T-helper 9 cell (primary cell): ENCODE data around the gene HNRNPLL.

Experiments
- DNase-seq: peaks from one replicate; pipeline ENCODE4 v3.0.0-alpha.2; 2020

Gene HNRNPLL

GRCh38 chr2:38591152-38591551 is 11.6 kb downstream of the HNRNPLL start:
- DNase-seq = no peak

- DNase-seq = no peak
Observed at GRCh38 chr2:38590053-38590452, 12.7 kb downstream of the HNRNPLL start.

GRCh38 chr2:38586931-38587330 is 15.8 kb downstream of the HNRNPLL start:
- DNase-seq = no peak

- DNase-seq = no peak
Observed at GRCh38 chr2:38584881-38585280, 17.8 kb downstream of the HNRNPLL start.

GRCh38 chr2:38583994-38584393 is 18.7 kb downstream of the HNRNPLL start:
- DNase-seq = no peak

- no peak for DNase-seq
Observed at GRCh38 chr2:38583524-38583923, 19.2 kb downstream of the HNRNPLL start.

- no peak for DNase-seq
Observed at GRCh38 chr2:38581193-38582147, 21.3 kb downstream of the HNRNPLL start.

GRCh38 chr2:38580115-38580636 is 22.6 kb downstream of the HNRNPLL start:
- DNase-seq = no peak

GRCh38 chr2:38578832-38579231 is 23.9 kb downstream of the HNRNPLL start:
- DNase-seq = no peak

- DNase-seq = no peak
Observed at GRCh38 chr2:38574278-38574677, 28.4 kb downstream of the HNRNPLL start.

- DNase-seq = no peak
Observed at GRCh38 chr2:38572167-38572566, 30.6 kb downstream of the HNRNPLL start.

GRCh38 chr2:38571193-38571592 is 31.5 kb downstream of the HNRNPLL start:
- DNase-seq = no peak

- no peak for DNase-seq
Observed at GRCh38 chr2:38568724-38569436, 33.8 kb downstream of the HNRNPLL start.

- DNase-seq = no peak
Observed at GRCh38 chr2:38565333-38565732, 37.4 kb downstream of the HNRNPLL start.

- DNase-seq = no peak
Observed at GRCh38 chr2:38561691-38562090, 41.0 kb downstream of the HNRNPLL start.

- DNase-seq = no peak
Observed at GRCh38 chr2:38560092-38560491, 42.6 kb downstream of the HNRNPLL start.

GRCh38 chr2:38557981-38558380 is 44.7 kb downstream of the HNRNPLL start:
- no peak for DNase-seq

- no peak for DNase-seq
Observed at GRCh38 chr2:38557217-38557616, 45.5 kb downstream of the HNRNPLL start.

- DNase-seq = no peak
Observed at GRCh38 chr2:38556006-38556801, 46.5 kb downstream of the HNRNPLL start.

GRCh38 chr2:38554973-38555595 is 47.6 kb downstream of the HNRNPLL start:
- no peak for DNase-seq

- no peak for DNase-seq
Observed at GRCh38 chr2:38553554-38553953, 49.2 kb downstream of the HNRNPLL start.

- no peak for DNase-seq
Observed at GRCh38 chr2:38552259-38552658, 50.5 kb downstream of the HNRNPLL start.
